OCI-LY1 (cell line): Measurements from ENCODE around the gene IFNGR1.

Source experiments
- EZH2 ChIP-seq: fragments of 200-600 bp; sonication (generic), shearing (Covaris generic); IDR thresholded peaks from 2 replicates; pipeline ENCODE4 v1.8.0; 2017; ENCODE audit warnings: borderline replicate concordance, mixed run types, mild to moderate bottlenecking, antibody characterized with exemption, low read length, moderate library complexity, mixed read lengths
- TF ChIP-seq, protein P1 (sequence below): fragments of 200-600 bp; sonication (generic), shearing (Covaris generic); IDR thresholded peaks from 2 replicates; pipeline ENCODE4 v1.5.1; 2017; ENCODE audit warnings: mild to moderate bottlenecking, antibody characterized with exemption, low read length, moderate library complexity, mixed read lengths

DNA sequence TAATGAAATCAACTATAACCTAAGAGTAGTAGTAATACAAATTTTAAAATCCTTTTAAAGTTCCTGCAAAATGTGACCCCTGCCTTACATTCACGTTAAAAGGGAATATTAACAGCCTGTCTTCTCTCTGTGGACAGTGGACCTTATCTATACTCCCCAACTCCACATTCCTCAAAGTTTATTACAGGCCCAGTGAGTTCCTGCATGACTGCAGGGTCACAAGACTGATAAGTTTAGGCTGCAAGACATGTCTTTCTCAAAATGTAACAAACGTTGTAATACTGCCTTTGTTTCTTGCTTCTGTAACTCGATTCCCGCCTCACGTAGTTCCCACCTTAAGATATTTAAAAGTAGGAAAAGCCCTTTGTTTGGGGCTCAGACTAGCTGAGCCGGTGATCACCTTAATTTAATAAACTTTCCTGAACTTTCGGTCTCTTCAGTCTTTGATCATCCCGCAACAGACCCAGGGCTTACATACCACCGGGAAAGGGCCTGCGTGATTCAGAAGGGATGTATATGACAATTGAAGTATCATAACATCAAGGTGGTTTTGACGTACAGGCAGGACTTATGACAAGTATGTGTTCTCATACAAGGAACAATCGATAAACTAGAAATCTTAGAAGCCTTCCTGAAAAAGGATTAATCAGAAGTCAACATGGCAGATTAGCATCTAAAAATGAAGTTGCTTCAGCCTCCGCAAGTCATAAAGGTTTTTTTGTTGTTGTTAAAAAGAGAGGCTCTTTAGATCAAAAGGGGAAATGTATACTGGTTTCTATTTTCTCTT is 48.7 kb downstream of the IFNGR1 start:
- TF ChIP-seq, protein P1, sequence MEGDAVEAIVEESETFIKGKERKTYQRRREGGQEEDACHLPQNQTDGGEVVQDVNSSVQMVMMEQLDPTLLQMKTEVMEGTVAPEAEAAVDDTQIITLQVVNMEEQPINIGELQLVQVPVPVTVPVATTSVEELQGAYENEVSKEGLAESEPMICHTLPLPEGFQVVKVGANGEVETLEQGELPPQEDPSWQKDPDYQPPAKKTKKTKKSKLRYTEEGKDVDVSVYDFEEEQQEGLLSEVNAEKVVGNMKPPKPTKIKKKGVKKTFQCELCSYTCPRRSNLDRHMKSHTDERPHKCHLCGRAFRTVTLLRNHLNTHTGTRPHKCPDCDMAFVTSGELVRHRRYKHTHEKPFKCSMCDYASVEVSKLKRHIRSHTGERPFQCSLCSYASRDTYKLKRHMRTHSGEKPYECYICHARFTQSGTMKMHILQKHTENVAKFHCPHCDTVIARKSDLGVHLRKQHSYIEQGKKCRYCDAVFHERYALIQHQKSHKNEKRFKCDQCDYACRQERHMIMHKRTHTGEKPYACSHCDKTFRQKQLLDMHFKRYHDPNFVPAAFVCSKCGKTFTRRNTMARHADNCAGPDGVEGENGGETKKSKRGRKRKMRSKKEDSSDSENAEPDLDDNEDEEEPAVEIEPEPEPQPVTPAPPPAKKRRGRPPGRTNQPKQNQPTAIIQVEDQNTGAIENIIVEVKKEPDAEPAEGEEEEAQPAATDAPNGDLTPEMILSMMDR, result no peak
- TF ChIP-seq EZH2, result no peak
